NCI-H1105 treated with DMSO at 0.1 percent for 48 hours (cell line): Measurements from ENCODE around the gene MMAB.
A peak's percentile ranks its signal among the peaks of the same experiment; 100 is the strongest.

ENCODE experiments used
- DNase-seq: peaks from one replicate; lab custom pipeline; 2025; lab: John Stamatoyannopoulos, UW

The MMAB gene

GRCh38 chr12:109559200-109559505 lies 14.2 kb downstream of the MMAB start:
- DNase-seq, result no peak

GRCh38 chr12:109558374-109559199 lies 14.7 kb downstream of the MMAB start:
- no peak for DNase-seq

- DNase-seq, result no peak
These were observed 15.5 kb downstream of the MMAB start for GRCh38 chr12:109557805-109558204.

- no peak for DNase-seq
These were observed 16.1 kb downstream of the MMAB start for GRCh38 chr12:109557200-109557599.

- peak; percentile 52 for DNase-seq
These were observed 17.6 kb downstream of the MMAB start for GRCh38 chr12:109555431-109556315.

- peak; percentile 11 for DNase-seq
These were observed 18.5 kb downstream of the MMAB start for GRCh38 chr12:109554761-109555160.

GRCh38 chr12:109553906-109554500 lies 19.3 kb downstream of the MMAB start:
- no peak for DNase-seq

GRCh38 chr12:109553483-109553882 lies 19.8 kb downstream of the MMAB start:
- DNase-seq, result no peak

- DNase-seq, result no peak
These were observed 20.3 kb downstream of the MMAB start for GRCh38 chr12:109552971-109553370.

GRCh38 chr12:109551108-109551507 lies 22.2 kb downstream of the MMAB start:
- no peak for DNase-seq

GRCh38 chr12:109550281-109550680 lies 23.0 kb downstream of the MMAB start:
- no peak for DNase-seq

- DNase-seq, result no peak
These were observed 23.6 kb downstream of the MMAB start for GRCh38 chr12:109549613-109550270.

- DNase-seq, result no peak
These were observed 25.0 kb downstream of the MMAB start for GRCh38 chr12:109548258-109548657.

GRCh38 chr12:109547286-109547685 lies 26.0 kb downstream of the MMAB start:
- DNase-seq, result no peak

GRCh38 chr12:109545826-109546225 lies 27.5 kb downstream of the MMAB start:
- no peak for DNase-seq

- no peak for DNase-seq
These were observed 28.3 kb downstream of the MMAB start for GRCh38 chr12:109544955-109545531.

GRCh38 chr12:109542876-109543275 lies 30.4 kb downstream of the MMAB start:
- DNase-seq, result no peak

GRCh38 chr12:109542014-109542413 lies 31.3 kb downstream of the MMAB start:
- DNase-seq, result no peak

GRCh38 chr12:109541413-109541726 lies 31.9 kb downstream of the MMAB start:
- no peak for DNase-seq

GRCh38 chr12:109540526-109541412 lies 32.5 kb downstream of the MMAB start:
- DNase-seq, result no peak

- DNase-seq, result no peak
These were observed 33.8 kb downstream of the MMAB start for GRCh38 chr12:109539508-109539907.
